Fibroblast of pulmonary artery (primary cell): Measurements from ENCODE around the gene CRISPLD2.
A peak's percentile ranks its signal among the peaks of the same experiment; 100 is the strongest.

Experiments used
- DNase-seq: peaks from one replicate; pipeline ENCODE4 v3.0.0-alpha.2; 2010; ENCODE audit warnings: low read depth
- H3K4me3 ChIP-seq: replicated peaks from 2 replicates; pipeline ENCODE4 v1.5.1; 2011; ENCODE audit warnings: low read depth, mild to moderate bottlenecking, control low read depth, low read length, moderate library complexity
- TF ChIP-seq, protein P1 (sequence below): IDR thresholded peaks from 2 replicates; pipeline ENCODE4 v1.5.1; 2011; ENCODE audit warnings: mild to moderate bottlenecking, control low read depth, low read length, inconsistent platforms; ENCODE audit errors: missing control alignments

Gene CRISPLD2

DNA sequence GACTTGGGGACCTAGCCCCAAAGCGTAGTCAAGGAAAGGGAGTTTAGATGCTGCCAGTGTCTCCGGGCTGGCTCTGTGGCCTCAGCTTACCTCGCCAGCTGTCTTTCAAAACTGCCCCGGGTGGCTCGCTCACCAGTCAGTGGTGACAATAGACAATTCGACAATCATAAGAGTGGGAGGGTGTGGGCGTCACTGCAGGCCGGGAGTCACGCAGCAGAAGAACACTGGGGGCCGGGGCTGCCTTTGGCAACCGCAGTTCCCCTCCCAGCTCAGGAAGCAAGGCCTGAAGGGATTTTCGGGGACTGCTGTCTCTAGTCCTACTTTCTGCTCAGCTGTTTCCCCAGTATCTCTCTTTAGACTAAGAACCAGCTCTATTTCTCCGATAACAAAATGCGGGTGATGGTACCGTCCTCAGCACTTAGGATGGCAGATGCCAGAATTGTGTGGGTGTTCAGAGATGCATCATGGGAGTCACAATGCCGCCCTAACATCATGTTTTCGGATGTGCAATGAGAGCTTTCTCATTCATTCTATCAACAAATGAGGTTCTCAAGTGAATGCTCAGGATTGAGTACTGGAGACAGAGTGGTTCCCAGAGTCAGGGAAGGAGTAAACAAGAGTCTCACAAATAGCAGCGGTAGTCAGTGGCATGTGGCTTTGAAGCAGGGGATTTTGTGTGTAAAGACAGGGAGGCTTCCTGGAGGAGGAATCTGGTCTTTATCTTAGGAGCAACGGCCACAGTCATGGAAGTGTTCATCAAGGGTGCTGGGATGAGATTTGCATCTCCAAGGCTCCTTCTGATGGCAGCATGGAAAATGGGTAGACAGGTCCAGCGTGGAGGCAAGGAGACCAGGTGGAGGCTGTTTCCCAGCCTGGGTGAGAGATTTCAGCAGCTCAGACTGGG lies 98.5 kb downstream of the CRISPLD2 start:
- TF ChIP-seq, protein P1, sequence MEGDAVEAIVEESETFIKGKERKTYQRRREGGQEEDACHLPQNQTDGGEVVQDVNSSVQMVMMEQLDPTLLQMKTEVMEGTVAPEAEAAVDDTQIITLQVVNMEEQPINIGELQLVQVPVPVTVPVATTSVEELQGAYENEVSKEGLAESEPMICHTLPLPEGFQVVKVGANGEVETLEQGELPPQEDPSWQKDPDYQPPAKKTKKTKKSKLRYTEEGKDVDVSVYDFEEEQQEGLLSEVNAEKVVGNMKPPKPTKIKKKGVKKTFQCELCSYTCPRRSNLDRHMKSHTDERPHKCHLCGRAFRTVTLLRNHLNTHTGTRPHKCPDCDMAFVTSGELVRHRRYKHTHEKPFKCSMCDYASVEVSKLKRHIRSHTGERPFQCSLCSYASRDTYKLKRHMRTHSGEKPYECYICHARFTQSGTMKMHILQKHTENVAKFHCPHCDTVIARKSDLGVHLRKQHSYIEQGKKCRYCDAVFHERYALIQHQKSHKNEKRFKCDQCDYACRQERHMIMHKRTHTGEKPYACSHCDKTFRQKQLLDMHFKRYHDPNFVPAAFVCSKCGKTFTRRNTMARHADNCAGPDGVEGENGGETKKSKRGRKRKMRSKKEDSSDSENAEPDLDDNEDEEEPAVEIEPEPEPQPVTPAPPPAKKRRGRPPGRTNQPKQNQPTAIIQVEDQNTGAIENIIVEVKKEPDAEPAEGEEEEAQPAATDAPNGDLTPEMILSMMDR, result no peak
- DNase-seq, result no peak
- no peak overlapping the region for H3K4me3 ChIP-seq

DNA sequence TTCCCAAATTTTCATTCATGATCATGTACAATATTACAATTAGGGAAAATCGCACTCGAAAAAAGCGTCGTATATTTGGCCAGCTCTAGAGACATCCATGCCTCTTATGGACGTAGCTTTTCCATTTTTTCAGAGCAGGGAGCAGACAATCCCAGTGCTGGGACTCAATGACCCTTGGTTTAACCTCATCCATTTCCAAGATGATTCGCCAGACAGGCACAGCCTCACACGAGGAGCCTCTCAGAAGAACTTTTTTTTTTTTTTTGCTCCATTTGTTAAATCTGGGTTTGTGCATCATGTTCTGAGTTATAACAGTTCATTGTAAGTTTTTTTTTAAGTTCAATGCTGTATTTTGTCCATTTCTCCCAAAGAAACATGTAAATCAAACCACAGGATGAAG lies 99.5 kb downstream of the CRISPLD2 start:
- TF ChIP-seq, protein P1, result no peak
- DNase-seq, result no peak
- no peak overlapping the region for H3K4me3 ChIP-seq

GRCh38 chr16:84919708-84920107 lies 99.9 kb downstream of the CRISPLD2 start:
- TF ChIP-seq, protein P1, result no peak
- H3K4me3 ChIP-seq, result no peak overlapping the region
- DNase-seq, result no peak

DNA sequence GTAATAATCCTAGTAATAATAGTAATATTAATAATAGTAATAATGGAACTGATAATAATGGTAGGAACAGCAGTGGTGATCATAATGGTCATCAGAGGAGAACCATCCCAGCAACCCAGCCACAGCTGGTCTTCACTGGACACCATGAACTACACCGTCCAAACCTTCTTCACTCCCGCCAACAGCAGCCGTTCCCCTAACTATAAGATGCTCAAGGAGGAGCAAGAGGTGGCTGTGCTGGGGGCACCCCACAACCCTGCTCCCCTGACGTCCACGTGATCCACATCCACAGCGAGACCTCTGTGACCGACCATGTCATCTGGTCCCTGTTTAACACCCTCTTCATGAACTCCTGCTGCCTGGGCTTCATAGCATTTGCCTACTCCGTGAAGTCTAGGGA lies 100.5 kb downstream of the CRISPLD2 start:
- no peak overlapping the region for H3K4me3 ChIP-seq
- TF ChIP-seq, protein P1, result no peak
- DNase-seq, result no peak

DNA sequence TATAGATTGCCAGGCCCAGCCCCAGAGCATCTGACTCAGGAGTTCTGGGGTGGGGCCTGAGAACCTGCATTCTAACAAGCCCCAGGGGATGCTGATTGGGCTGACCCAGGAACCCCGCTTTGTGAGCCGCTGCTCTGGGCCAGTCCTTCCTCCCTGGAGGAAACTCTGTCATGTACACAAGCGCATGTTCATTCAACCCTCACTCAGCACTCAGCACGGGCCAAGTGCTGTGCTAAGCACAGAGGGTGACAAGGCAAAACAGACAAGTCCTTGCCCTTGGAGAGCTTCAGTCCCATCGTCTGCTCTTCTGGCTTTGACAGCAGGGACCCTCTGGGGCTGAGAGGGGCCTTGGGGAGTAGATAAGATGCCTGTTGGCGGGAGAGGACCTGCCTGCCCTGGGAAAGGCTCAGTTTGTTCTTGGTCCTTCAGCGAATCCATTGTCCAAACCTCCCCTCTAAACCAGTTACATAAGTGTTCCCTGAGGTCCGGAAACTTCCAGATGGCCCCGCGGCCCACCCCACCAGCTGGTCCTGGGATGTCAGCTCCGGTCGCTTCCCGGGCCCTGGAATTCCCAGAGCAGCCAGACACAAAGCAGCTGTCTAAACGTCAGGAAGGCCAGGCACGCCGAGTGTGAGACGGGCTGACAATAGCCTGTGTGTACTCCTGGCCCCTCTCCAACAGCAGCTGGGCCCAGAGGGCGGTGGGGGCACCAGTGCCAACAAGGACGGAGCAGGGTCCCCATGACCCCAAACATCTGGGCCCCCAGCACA lies 102.8 kb downstream of the CRISPLD2 start:
- TF ChIP-seq, protein P1, result no peak
- peak; percentile 76 for DNase-seq
- H3K4me3 ChIP-seq, result no peak overlapping the region

DNA sequence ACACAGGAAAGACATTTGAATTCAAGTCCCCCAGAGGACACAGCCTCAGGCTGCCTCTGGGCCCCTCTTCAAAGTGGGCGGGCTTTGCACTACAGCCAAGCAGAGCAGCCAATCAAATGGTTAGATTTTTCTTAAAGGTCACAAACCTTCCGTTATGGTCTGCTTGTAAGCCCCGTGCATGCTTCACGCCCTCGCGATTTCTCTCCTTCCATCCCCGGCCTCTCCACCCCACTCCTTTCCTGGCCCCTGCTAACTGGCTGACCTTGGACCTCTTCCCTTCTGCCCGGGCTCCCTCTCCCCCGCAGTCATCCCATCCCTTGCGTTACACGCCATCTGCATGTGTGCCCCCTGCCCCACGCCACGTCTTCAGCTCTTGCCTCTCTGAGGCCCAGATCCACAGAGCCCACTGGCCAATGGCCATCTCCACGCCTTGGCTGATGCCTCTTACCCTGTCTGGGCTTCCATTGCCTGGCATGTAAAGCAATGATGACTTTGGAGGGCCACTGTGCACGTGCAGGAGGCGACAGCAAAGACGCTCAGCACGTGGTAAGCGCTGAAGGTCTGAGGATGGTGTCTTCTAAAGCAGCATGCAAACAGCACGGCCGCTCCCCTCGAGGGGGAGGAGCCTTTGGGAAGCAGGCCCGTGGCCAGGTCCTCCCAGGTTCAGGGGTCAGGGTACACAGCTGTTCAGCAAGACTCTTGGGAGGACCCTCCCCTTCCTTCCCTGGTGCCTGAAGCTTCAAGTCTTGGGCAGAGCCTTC lies 104.7 kb downstream of the CRISPLD2 start:
- TF ChIP-seq, protein P1, result no peak
- DNase-seq, result no peak
- no peak overlapping the region for H3K4me3 ChIP-seq
